Retinal pigment epithelial cell (primary cell): ENCODE data around the gene SORT1.
A peak's percentile ranks its signal among the peaks of the same experiment; 100 is the strongest.

ENCODE experiments used
- DNase-seq: peaks from one replicate; pipeline ENCODE4 v3.0.0-alpha.2; 2010; ENCODE audit warnings: low read depth
- H3K4me3 ChIP-seq: 2 replicates; pipeline ENCODE4 v1.5.1; 2011; ENCODE audit warnings: mild to moderate bottlenecking, low read length, control low read depth, moderate library complexity
- CTCF ChIP-seq: conservative IDR thresholded peaks from 2 replicates; pipeline ENCODE4 v1.5.1; 2011; ENCODE audit warnings: low read depth, low read length, control low read depth, inconsistent platforms

SORT1 gene

GRCh38 chr1:109265016-109265415, 132.7 kb downstream of the SORT1 start:
- no peak overlapping the region for H3K4me3 ChIP-seq
- DNase-seq: no peak
- TF ChIP-seq CTCF: no peak

- no peak for TF ChIP-seq CTCF
- no peak overlapping the region for H3K4me3 ChIP-seq
- DNase-seq: no peak
Observed at GRCh38 chr1:109264379-109264755, 133.4 kb downstream of the SORT1 start.

- peak; percentile 98 for TF ChIP-seq CTCF
- peak; percentile 70 for DNase-seq
- no peak overlapping the region for H3K4me3 ChIP-seq
Observed at GRCh38 chr1:109263597-109264378, 133.9 kb downstream of the SORT1 start.

GRCh38 chr1:109263234-109263596, 134.5 kb downstream of the SORT1 start:
- no peak overlapping the region for H3K4me3 ChIP-seq
- no peak for TF ChIP-seq CTCF
- DNase-seq: no peak

- no peak for DNase-seq
- no peak for TF ChIP-seq CTCF
- H3K4me3 ChIP-seq: no peak overlapping the region
Observed at GRCh38 chr1:109262231-109263055, 135.3 kb downstream of the SORT1 start.

GRCh38 chr1:109261578-109261977, 136.1 kb downstream of the SORT1 start:
- TF ChIP-seq CTCF: no peak
- no peak overlapping the region for H3K4me3 ChIP-seq
- DNase-seq: no peak
